Measurements from ENCODE around the gene CFAP58.

Gene CFAP58

DNA sequence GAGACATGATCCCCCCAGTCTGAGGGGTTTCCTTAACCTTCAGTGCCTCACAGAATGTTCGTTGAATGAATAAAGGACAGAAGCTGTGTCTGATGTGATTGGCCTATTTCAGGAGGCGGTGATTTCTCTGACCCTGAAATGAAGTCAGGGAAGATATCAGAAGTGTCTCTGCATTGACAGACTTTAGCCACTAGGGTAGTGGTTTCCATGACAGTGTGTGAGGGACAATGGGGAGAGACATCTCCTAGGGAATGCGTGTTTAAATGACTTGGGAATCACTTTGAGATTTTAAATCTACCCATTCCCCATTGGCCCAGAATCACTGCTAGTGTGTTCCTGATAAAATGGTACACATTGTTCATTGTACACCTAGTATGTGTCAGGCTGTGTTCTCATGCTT, 132.0 kb downstream of the CFAP58 start:
- DNase-seq (ENCODE audit: low read depth in 3 of 3), result no peak

GRCh38 chr10:104486803-104487202, 133.2 kb downstream of the CFAP58 start:
- no peak for DNase-seq (ENCODE audit: low read depth in 3 of 3)

DNA sequence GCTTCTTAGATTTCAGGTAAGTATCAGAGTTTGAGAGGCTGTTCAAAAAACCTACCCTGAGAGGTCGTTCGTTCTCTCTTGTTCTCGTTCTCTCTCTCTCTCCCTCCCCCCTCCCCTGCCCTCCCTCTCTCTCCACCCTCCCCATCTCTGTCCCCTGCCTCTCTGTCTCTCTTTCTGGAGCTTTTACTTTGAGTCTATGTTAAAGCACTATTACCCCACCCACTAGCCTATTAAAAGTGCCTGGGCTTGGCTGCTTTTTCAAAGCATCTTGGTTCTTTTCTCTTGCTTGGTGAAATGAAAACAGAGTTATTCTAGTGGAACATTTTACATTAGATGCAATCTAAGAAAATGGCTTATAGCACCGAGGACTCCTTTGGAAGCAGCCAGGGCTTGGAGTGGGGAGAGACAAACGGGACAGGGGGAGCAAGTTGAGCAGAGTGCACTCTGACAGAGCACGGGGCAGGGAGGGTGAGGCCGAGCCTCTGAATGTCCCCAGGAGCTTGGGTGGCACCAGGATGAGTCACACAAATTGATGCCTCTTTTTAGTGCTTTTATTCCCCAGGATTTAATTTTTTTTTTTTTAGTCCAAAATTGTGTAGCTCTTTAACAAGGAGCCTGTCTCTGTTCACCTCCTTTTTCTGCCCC, 134.3 kb downstream of the CFAP58 start:
- DNase-seq (ENCODE audit: low read depth in 3 of 3), result no peak

GRCh38 chr10:104488439-104488832, 134.8 kb downstream of the CFAP58 start:
- DNase-seq (ENCODE audit: low read depth in 3 of 3), result no peak

- no peak for DNase-seq (ENCODE audit: low read depth in 3 of 3)
Observed at GRCh38 chr10:104492329-104492940, 138.8 kb downstream of the CFAP58 start.

GRCh38 chr10:104498347-104499081, 144.9 kb downstream of the CFAP58 start:
- no peak for DNase-seq (ENCODE audit: low read depth in 3 of 3)

DNA sequence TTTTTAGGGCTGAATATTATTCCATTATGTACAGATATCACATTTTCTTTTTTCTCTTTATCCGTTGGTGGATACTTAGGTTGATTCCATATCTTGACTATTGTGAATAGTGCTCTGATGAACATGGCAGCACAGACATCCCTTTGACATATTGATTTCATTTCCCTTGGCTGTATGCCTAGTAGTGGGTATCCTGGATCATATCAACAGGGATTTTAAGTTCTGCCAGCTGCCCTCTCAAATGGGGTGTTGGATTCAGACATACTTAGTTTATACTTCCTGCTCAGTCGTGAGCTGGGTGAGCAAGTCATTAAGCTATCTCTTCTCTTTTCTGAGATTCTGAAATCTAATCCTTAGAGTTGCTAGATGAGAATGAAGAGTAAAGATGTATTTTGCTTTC, 147.8 kb downstream of the CFAP58 start:
- DNase-seq (ENCODE audit: low read depth in 3 of 3), result no peak

GRCh38 chr10:104501864-104502579, 148.4 kb downstream of the CFAP58 start:
- no peak for DNase-seq (ENCODE audit: low read depth in 3 of 3)

DNA sequence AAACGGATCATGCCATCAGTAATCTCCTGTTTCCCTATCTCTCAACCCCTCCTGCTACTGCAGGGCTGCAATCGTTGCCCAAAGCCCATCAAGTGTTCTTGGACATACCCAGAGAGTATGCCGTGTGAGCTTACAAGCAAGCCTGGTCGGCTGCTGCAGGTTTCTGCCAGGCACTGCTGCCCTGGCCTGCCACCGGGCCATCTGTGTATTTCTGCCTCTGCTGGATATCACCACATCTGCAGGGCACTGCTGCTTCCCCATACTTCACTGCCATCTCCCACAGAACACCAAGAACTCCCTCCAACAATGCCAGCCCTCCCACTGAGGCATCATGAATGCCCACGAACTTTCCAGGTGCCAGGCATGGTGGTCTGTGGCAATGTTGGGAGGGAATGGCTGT, 149.3 kb downstream of the CFAP58 start:
- no peak for DNase-seq (ENCODE audit: low read depth in 3 of 3)

Data from stimulated activated CD4-positive, alpha-beta T cell treated with anti-CD3 and anti-CD28 coated beads, TNF-alpha, amount 100 ng/mL, for 24 hours (primary cell).